PC-3 (cell line): ENCODE data around the gene PLPPR2.
"Not testable (repeated sequence)": the region's sequence is repeated elsewhere in the genome, so short reads cannot be mapped to it uniquely, and the experiment has no call there.

Experiments
- EZH2 ChIP-seq: fragments of 300-600 bp; sonication (generic); IDR thresholded peaks from one replicate; pipeline ENCODE4 v1.6.1; 2017; ENCODE audit warnings: antibody characterized with exemption, mild to moderate bottlenecking, low read length; ENCODE audit not compliant: unreplicated experiment
- EZH2phosphoT487 ChIP-seq: fragments of 300-600 bp; sonication (generic); IDR thresholded peaks from 2 replicates; pipeline ENCODE4 v1.6.1; 2018; ENCODE audit warnings: mild to moderate bottlenecking, antibody characterized with exemption, low read length, borderline replicate concordance
- TF ChIP-seq, protein P1 (sequence below): fragments of 300-600 bp; sonication (generic); conservative IDR thresholded peaks from 2 replicates; pipeline ENCODE4 v1.5.1; 2017; ENCODE audit warnings: antibody characterized with exemption, low read depth, mild to moderate bottlenecking, low read length

DNA sequence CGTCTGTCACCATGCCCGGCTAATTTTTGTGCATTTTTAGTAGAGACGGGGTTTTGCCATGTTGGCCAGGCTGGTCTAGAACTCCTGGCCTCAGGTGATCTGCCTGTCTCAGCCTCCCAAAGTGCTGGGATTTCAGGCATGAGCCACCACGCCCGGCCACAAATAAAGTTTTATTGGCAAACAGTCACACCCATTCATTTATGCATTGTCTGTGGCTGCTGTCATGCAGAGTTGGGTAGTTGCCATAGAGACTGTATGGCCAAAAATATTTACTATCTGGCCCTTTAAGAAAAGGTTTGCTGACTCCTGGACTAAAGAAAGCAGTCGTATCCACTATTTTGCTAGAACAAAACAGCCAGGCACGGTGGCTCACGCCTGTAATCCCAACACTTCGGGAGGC, 21.4 kb upstream of the PLPPR2 start:
- TF ChIP-seq, protein P1, sequence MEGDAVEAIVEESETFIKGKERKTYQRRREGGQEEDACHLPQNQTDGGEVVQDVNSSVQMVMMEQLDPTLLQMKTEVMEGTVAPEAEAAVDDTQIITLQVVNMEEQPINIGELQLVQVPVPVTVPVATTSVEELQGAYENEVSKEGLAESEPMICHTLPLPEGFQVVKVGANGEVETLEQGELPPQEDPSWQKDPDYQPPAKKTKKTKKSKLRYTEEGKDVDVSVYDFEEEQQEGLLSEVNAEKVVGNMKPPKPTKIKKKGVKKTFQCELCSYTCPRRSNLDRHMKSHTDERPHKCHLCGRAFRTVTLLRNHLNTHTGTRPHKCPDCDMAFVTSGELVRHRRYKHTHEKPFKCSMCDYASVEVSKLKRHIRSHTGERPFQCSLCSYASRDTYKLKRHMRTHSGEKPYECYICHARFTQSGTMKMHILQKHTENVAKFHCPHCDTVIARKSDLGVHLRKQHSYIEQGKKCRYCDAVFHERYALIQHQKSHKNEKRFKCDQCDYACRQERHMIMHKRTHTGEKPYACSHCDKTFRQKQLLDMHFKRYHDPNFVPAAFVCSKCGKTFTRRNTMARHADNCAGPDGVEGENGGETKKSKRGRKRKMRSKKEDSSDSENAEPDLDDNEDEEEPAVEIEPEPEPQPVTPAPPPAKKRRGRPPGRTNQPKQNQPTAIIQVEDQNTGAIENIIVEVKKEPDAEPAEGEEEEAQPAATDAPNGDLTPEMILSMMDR: not testable (repeated sequence)
- TF ChIP-seq EZH2, EZH2phosphoT487: not testable (repeated sequence)
